GM12878 (cell line): ENCODE measurements around the gene PDGFA. TPM values are rescaled to one million over a fixed set of nuclear protein-coding genes. Genes with fewer than 3 reads are reported as not detected.

ENCODE experiments used
- ATAC-seq: fragments of 200-7000 bp; cut with Tn5 transposase; 3 replicates; pipeline ENCODE4 v1.9.1; 2020; ENCODE audit warnings: mild to moderate bottlenecking, moderate library complexity
- BruUV-seq: library from RNA; stranded (reverse); fragments of 400-500 nt; replicated peaks from 2 replicates; lab custom pipeline; 2021; lab: Mats Ljungman, UMichigan
- CTCF ChIA-PET: fragments of 300-600 bp; sonication (Branson Sonifier 250); formaldehyde crosslinking; extraction: SDS; loops from one replicate; lab custom pipeline; 2021; ENCODE audit warnings: inconsistent platforms; lab: Yijun Ruan, JAX
- POLR2A ChIA-PET: fragments of 350-600 bp; formaldehyde crosslinking; extraction: SDS; loops from one replicate; lab custom pipeline; 2021; ENCODE audit warnings: inconsistent platforms; lab: Charles Lee
- RAD21 ChIA-PET: fragments of 300-600 bp; sonication (Branson Sonifier 250); formaldehyde crosslinking; loops from one replicate; lab custom pipeline; 2023; ENCODE audit warnings: antibody characterized with exemption; ENCODE audit not compliant: unreplicated experiment; lab: Charles Lee
- SMC1A ChIA-PET: fragments of 300-600 bp; sonication (Branson Sonifier 250); formaldehyde crosslinking; loops from one replicate; lab custom pipeline; 2023; ENCODE audit not compliant: unreplicated experiment, uncharacterized antibody; lab: Charles Lee
- DNase-seq: peaks from one replicate; pipeline ENCODE4 v3.0.0-alpha.2; 2011; ENCODE audit warnings: low read depth, low spot score
- FAIRE-seq: peaks from 3 replicates; lab custom pipeline; 2011; peaks lifted over from hg19 to GRCh38; lab: Jason Lieb, UNC
- H2AFZ ChIP-seq: 2 replicates; pipeline ENCODE4 v1.6.0; 2011; ENCODE audit warnings: low read depth, low read length, control low read depth; ENCODE audit not compliant: control insufficient read depth
- H3K27ac ChIP-seq: 2 replicates; pipeline ENCODE4 v1.5.1; 2011; ENCODE audit warnings: control low read depth; ENCODE audit not compliant: control insufficient read depth, insufficient read depth
- H3K27me3 ChIP-seq, 2 experiments: replicated peaks in 1 of 2; 2 replicates each; pipeline versions ENCODE4 v1.6.0 to v1.6.1; 2011; ENCODE audit warnings: low read length in 1 of 2; ENCODE audit not compliant: control insufficient read depth in 2 of 2, insufficient read depth in 2 of 2
- H3K36me3 ChIP-seq, 2 experiments: 2 replicates each; pipeline ENCODE4 v1.5.1; 2011; ENCODE audit warnings: low read length in 1 of 2; ENCODE audit not compliant: control insufficient read depth in 2 of 2, insufficient read depth in 2 of 2
- H3K4me1 ChIP-seq: 2 replicates; pipeline ENCODE4 v1.6.1; 2011; ENCODE audit warnings: mild to moderate bottlenecking, low read length, moderate library complexity, mixed read lengths; ENCODE audit not compliant: control insufficient read depth, insufficient read depth
- H3K4me2 ChIP-seq: 2 replicates; pipeline ENCODE4 v1.6.0; 2011; ENCODE audit warnings: control low read depth; ENCODE audit not compliant: control insufficient read depth, insufficient read depth
- H3K4me3 ChIP-seq: fragments of 200-600 bp; sonication (generic); 2 replicates; pipeline ENCODE4 v1.5.1; 2016
- H3K79me2 ChIP-seq: 2 replicates; pipeline ENCODE4 v1.6.0; 2011; ENCODE audit warnings: low read length; ENCODE audit not compliant: control insufficient read depth, insufficient read depth
- H3K9ac ChIP-seq: 2 replicates; pipeline ENCODE4 v1.8.0; 2011; ENCODE audit warnings: low read length, control low read depth, mixed read lengths; ENCODE audit not compliant: control insufficient read depth, insufficient read depth
- H3K9me3 ChIP-seq: replicated peaks from 3 replicates; pipeline ENCODE4 v1.5.1; 2011; ENCODE audit warnings: mild to moderate bottlenecking, low read length; ENCODE audit not compliant: control insufficient read depth, insufficient read depth
- H4K20me1 ChIP-seq: 2 replicates; pipeline ENCODE4 v1.6.0; 2011; ENCODE audit not compliant: control insufficient read depth, insufficient read depth
- BCLAF1 ChIP-seq: fragments of 450-650 bp; IDR thresholded peaks from 2 replicates; pipeline ENCODE4 v1.6.1; 2017; ENCODE audit warnings: antibody characterized with exemption, mild to moderate bottlenecking, moderate library complexity
- CREM ChIP-seq: IDR thresholded peaks from 2 replicates; pipeline ENCODE4 v1.6.1; 2014; ENCODE audit warnings: antibody characterized with exemption, low read depth
- HDAC6 ChIP-seq: fragments of 200-600 bp; sonication (generic); IDR thresholded peaks from one replicate; pipeline ENCODE4 v1.8.0; 2017; ENCODE audit warnings: antibody characterized with exemption; ENCODE audit not compliant: unreplicated experiment
- JUNB ChIP-seq: IDR thresholded peaks from 2 replicates; pipeline ENCODE4 v1.6.1; 2016; ENCODE audit warnings: antibody characterized with exemption, mild to moderate bottlenecking
- MXI1 ChIP-seq: fragments of 150-350 bp; IDR thresholded peaks from 2 replicates; pipeline ENCODE4 v1.6.1; 2011; ENCODE audit warnings: low read depth, mild to moderate bottlenecking, inconsistent platforms, low read length, improper control_type of control experiment
- NFYB ChIP-seq: IDR thresholded peaks from 2 replicates; pipeline ENCODE4 v1.6.1; 2011; ENCODE audit warnings: low read depth, mild to moderate bottlenecking, low read length, improper control_type of control experiment, moderate library complexity; ENCODE audit not compliant: insufficient read depth
- POLR2AphosphoS5 ChIP-seq: IDR thresholded peaks from 2 replicates; pipeline ENCODE4 v1.6.1; 2011; ENCODE audit warnings: mild to moderate bottlenecking, low read length, inconsistent platforms
- REST ChIP-seq: IDR thresholded peaks from 2 replicates; pipeline ENCODE4 v1.6.1; 2012; ENCODE audit warnings: mild to moderate bottlenecking, low read depth, low read length
- RUNX3 ChIP-seq: IDR thresholded peaks from 2 replicates; pipeline ENCODE4 v1.6.1; 2012; ENCODE audit warnings: low read length, inconsistent platforms
- SMAD5 ChIP-seq: IDR thresholded peaks from 2 replicates; pipeline ENCODE4 v1.6.1; 2016; ENCODE audit warnings: antibody characterized with exemption, low read depth
- TARDBP ChIP-seq: IDR thresholded peaks from 2 replicates; pipeline ENCODE4 v1.6.1; 2016; ENCODE audit warnings: borderline replicate concordance
- TCF7 ChIP-seq: IDR thresholded peaks from 2 replicates; pipeline ENCODE4 v1.6.1; 2014; ENCODE audit warnings: antibody characterized with exemption, borderline replicate concordance
- WRNIP1 ChIP-seq: IDR thresholded peaks from 2 replicates; pipeline ENCODE4 v1.6.1; 2011; ENCODE audit warnings: low read depth, low read length, improper control_type of control experiment, borderline replicate concordance
- YY1 ChIP-seq: IDR thresholded peaks from 2 replicates; pipeline ENCODE4 v1.6.1; 2011; ENCODE audit warnings: low read depth, mild to moderate bottlenecking, low read length
- ZNF207 ChIP-seq: fragments of 450-650 bp; IDR thresholded peaks from 2 replicates; pipeline ENCODE4 v1.6.1; 2014; ENCODE audit warnings: antibody characterized with exemption, mild to moderate bottlenecking, borderline replicate concordance
- WGBS: methylation state at CpG from one replicate; pipeline ENCODE4 v1.1.6; 2016; ENCODE audit warnings: low lambda C conversion rate; ENCODE audit not compliant: insufficient replicate concordance, insufficient coverage; ENCODE audit errors: missing lambda C conversion rate; 5-methylcytosine and 5-hydroxymethylcytosine counted together
- in situ Hi-C: fragments of 300-500 bp; cut with MboI; formaldehyde crosslinking; loops from 9 replicates; pipeline ENCODE4 v1.14.3; 2018; ENCODE audit warnings: mixed read lengths
- intact Hi-C: fragments of 100-400 bp; cut with micrococcal nuclease; formaldehyde crosslinking; loops from one replicate; pipeline ENCODE4 v1.14.2; 2022; ENCODE audit not compliant: unreplicated experiment
- polyA plus RNA-seq, 11 experiments: library from polyadenylated mRNA; depleted of rRNA in 4 of 11; unstranded in 6 of 11; stranded (reverse) in 5 of 11; fragments of >200 nt; fragmentation: Nextera tagmentation in 4 of 11; fragmentation: Illumina TruSeq in 1 of 11; extraction: Ambion mirVana in 4 of 11; extraction: Trizol in 1 of 11; gene quantifications; 1 replicate in 1 of 11; 2 replicates in 10 of 11; pipeline versions ENCODE4 v1.2.1 to v1.2.3, GENCODE V29; 2011 to 2016; ENCODE audit warnings: inconsistent platforms in 2 of 11, missing spikeins in 2 of 11, low read depth in 1 of 11
- total RNA-seq, 4 experiments: library from RNA; depleted of rRNA in 3 of 4; stranded (reverse); fragments of >200 nt in 3 of 4; fragmentation: Illumina TruSeq in 1 of 4; extraction: Trizol in 1 of 4; gene quantifications; 2 replicates each; pipeline versions ENCODE4 v1.2.1 to v1.2.3, GENCODE V29; 2013 to 2021

The PDGFA gene
- total and polyA plus RNA-seq, 10 of the 15 experiments (the other 5 are each of a cell fraction or from before 2014, with no cell fraction given), result 2.5 to 10.0 (median 5.6) TPM

GRCh38 chr7:519484-520390 lies at the start of gene PDGFA (continued):
- TF ChIP-seq RUNX3, result no peak

- RAD21 ChIA-PET, result no interaction called here
- intact Hi-C loops, result no loop called here
- 96% methylated on average over 21 of the region's 33 CpGs for WGBS
- TF ChIP-seq BCLAF1 (no peak), NFYB (no peak), JUNB (no peak), ZNF207 (no peak), TARDBP (no peak), SMAD5 (no peak), WRNIP1 (no peak), TCF7 (no peak), CREM (no peak), REST (no peak), HDAC6 (no peak), MXI1 (no peak), YY1 (no peak), POLR2AphosphoS5 (no peak)
Measured at GRCh38 chr7:568031-568951, 48.6 kb upstream of the PDGFA start.

More at GRCh38 chr7:568031-568951, 48.6 kb upstream of the PDGFA start:
- no peak overlapping the region for H2AFZ ChIP-seq
- FAIRE-seq (no peak), DNase-seq (no peak), ATAC-seq (no peak)
- H3K9me3 ChIP-seq, result no peaks in the 10 kb centered on the region; the same call in 1 of the 3 replicates
- ChIA-PET CTCF (no interaction called here), SMC1A (no interaction called here), POLR2A (interaction anchor here (0.5 kb wide), 1 partner anchor 226 kb away, joined by 4 read pairs; no protein-coding TSS in a partner anchor)
- no peak overlapping the region for H3K27ac ChIP-seq
- H3K4me1 ChIP-seq, result no peaks in the 10 kb centered on the region
- H3K27me3 ChIP-seq, result no peaks in the 10 kb centered on the region
- no peak overlapping the region for H3K4me3 ChIP-seq
- no peaks in the 10 kb centered on the region for H3K36me3 ChIP-seq
- no peaks in the 10 kb centered on the region for H4K20me1 ChIP-seq
- no peak overlapping the region for H3K4me2 ChIP-seq
- H3K79me2 ChIP-seq, result no peaks in the 10 kb centered on the region
- no peak overlapping the region for H3K9ac ChIP-seq
- no TSS peak for BruUV-seq
- in situ Hi-C loops, result no loop called here
